ENCODE results near the gene APOL3.

- TF ChIP-seq POLR2AphosphoS5 (IDR thresholded peaks at IDR 0.05; ENCODE audit: borderline replicate concordance, low read depth, low read length) = no peak
- TF ChIP-seq EZH2 (IDR thresholded peaks at IDR 0.05) = no peak
Observed at GRCh38 chr22:36185828-36186624, 25.5 kb upstream of the APOL3 start.
